SH-SY5Y (cell line): ENCODE results near the gene APBA3.

Experiments used
- GATA2 ChIP-seq: IDR thresholded peaks from 2 replicates; pipeline ENCODE4 v1.6.1; 2011; ENCODE audit warnings: mild to moderate bottlenecking, low read depth, low read length
- GATA3 ChIP-seq: IDR thresholded peaks from 2 replicates; pipeline ENCODE4 v1.6.1; 2011; ENCODE audit warnings: low read depth, mild to moderate bottlenecking, low read length, moderate library complexity

GRCh38 chr19:3719868-3720267 is 41.6 kb downstream of the APBA3 start:
- TF ChIP-seq GATA2 = no peak
- TF ChIP-seq GATA3 = no peak
